Duodenal mucosa (tissue), 2 donors: ENCODE results near the gene POLR2J3.
"Not testable (repeated sequence)": the region's sequence is repeated elsewhere in the genome, so short reads cannot be mapped to it uniquely, and the experiment has no call there.

Source experiments
- H3K27ac ChIP-seq: one replicate; pipeline ENCODE4 v1.7.0; 2013; ENCODE audit warnings: low read depth, low read length
- H3K27me3 ChIP-seq, 2 donors: one replicate each; pipeline ENCODE4 v1.7.0; 2013; ENCODE audit warnings: low read length in 2 of 2, control low read depth in 1 of 2; ENCODE audit not compliant: insufficient read depth in 2 of 2, control insufficient read depth in 1 of 2
- H3K36me3 ChIP-seq, 2 donors: one replicate each; pipeline ENCODE4 v1.7.0; 2013; ENCODE audit warnings: low read length in 2 of 2, control low read depth in 1 of 2; ENCODE audit not compliant: insufficient read depth in 2 of 2, control insufficient read depth in 1 of 2
- H3K4me1 ChIP-seq, 2 donors: one replicate each; pipeline ENCODE4 v1.7.0; 2013; ENCODE audit warnings: low read length in 2 of 2, control low read depth in 1 of 2; ENCODE audit not compliant: insufficient read depth in 2 of 2, control insufficient read depth in 1 of 2
- H3K4me3 ChIP-seq, 2 donors: one replicate each; pipeline ENCODE4 v1.7.0; 2013; ENCODE audit warnings: low read length in 2 of 2, low read depth in 1 of 2
- H3K9ac ChIP-seq, 2 donors: one replicate each; pipeline ENCODE4 v1.7.0; 2013; ENCODE audit warnings: low read length in 2 of 2, low read depth in 1 of 2
- H3K9me3 ChIP-seq, 2 donors: one replicate each; pipeline ENCODE4 v1.7.0; 2013; ENCODE audit warnings: low read length in 2 of 2, control low read depth in 1 of 2; ENCODE audit not compliant: control insufficient read depth in 1 of 2

The POLR2J3 gene

DNA sequence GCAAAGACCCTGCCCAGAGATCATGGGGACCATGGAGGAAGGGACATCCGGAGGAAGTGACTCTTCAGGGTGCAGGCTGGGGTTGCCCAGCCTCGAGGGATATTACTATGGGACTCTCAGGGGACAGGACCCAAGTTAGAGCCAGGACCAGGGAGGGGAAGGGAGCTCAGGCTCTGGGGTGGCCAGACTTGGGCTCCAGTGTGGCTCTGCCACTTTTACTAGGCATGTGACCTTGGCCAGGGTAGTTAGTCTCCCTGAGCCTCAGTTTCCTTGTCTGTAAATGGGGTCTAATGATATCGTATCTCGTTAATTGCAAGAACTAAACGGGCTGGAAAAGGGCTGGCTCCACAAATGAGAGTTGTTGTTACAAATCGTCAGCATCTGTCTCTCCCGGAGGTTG lies 38.1 kb upstream of the POLR2J3 start:
- not testable (repeated sequence) for H3K9me3 ChIP-seq, H3K36me3 ChIP-seq, H3K27me3 ChIP-seq, H3K9ac ChIP-seq, H3K27ac ChIP-seq, H3K4me1 ChIP-seq, H3K4me3 ChIP-seq

DNA sequence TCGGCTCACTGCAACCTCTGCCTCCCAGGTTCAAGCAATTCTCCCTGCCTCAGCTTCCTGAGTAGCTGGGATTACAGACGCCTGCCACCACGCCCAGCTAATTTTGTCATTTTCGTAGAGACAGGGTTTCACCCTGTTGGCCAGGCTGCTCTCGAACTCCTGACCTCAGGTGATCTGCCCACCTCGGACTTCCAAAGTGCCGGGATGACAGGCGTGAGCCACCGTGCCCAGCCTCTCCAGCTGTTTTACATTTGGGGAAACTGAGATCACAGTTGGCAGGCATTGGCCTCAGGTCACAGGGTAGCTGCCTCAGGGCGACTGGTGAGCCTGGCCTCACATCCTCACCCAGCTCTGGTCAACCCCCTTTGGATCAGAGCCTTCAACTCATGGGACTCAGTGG lies 37.4 kb upstream of the POLR2J3 start:
- not testable (repeated sequence) for H3K4me1 ChIP-seq, H3K27me3 ChIP-seq, H3K27ac ChIP-seq, H3K4me3 ChIP-seq, H3K9me3 ChIP-seq, H3K36me3 ChIP-seq, H3K9ac ChIP-seq

DNA sequence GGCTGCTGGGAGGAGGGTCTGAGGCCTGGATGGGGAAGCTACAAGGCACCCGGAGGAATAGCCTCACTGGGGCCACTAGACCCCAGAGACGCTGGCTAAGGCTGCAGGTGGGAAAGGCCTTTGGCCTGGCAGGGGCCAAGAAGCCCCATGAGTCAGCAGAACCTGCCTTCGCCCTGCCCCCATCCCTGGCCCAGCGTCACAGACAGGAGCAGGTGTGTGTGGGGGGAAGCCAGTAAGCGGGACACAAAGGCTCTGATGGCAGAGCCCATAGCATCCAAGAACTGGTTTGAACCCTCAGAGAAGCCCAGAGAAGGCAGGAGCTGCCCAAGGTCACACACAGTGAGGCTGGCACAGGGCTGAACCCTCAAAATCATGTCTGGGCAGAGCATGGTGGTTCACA lies 34.5 kb upstream of the POLR2J3 start:
- H3K9ac ChIP-seq, H3K4me1 ChIP-seq, H3K27ac ChIP-seq, H3K27me3 ChIP-seq, H3K4me3 ChIP-seq, H3K9me3 ChIP-seq, H3K36me3 ChIP-seq: not testable (repeated sequence)

DNA sequence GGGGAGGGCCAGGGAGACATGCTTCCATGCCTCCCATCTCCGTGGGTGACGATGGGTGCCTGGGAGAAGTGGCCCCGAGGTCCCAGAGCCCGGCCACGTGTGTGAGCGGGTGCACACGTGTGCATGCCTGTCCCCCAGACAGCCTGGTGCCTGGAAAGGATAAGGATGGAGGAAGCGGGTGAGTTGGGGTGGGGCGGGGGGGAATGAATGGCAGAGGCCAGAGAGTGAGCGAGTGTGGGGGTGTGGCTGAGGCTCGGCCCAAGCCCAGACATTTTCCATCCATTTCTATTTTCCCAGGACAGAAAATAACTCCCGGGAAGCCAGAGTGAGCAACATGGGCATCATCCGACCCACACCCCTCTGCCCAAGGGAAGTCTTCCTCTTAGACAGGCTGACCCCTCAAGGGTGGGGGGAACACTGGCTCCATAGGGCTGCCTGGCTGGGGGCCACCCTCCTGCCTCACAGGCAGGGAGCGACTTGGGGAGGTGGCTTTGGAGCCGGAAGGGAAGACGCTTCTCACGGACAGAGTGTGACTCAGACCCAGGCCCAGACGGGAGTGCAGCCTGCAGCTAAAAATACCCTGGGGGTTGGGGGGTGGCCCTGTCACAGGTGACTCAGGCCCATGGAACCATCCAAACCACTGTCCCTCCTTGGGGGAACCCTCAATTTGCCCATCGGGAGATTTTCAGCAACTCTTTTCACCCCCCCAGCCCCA lies 32.2 kb upstream of the POLR2J3 start:
- H3K4me3 ChIP-seq, H3K4me1 ChIP-seq, H3K9me3 ChIP-seq, H3K9ac ChIP-seq, H3K36me3 ChIP-seq, H3K27ac ChIP-seq, H3K27me3 ChIP-seq: not testable (repeated sequence)

DNA sequence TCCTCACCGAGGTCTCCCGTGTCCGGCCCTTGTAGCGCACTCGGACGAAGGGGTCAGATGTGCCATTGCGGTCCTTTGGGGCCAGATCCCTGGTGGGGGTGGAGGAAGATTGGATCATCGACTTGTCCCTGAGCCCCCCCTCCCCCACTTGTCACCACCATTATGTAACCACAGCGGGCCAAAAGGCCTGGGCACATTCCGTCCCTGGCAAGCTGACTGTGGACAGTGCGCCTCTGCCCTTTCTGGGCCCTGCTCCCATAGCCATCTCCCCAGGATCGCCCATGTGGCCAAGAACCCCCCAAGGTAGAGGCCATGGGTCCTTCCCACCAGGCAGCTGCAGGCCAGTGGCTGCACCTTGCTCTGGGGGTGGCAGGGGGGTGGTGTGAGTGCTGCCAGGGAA lies 29.9 kb upstream of the POLR2J3 start:
- not testable (repeated sequence) for H3K9ac ChIP-seq, H3K4me1 ChIP-seq, H3K36me3 ChIP-seq, H3K9me3 ChIP-seq, H3K27ac ChIP-seq, H3K4me3 ChIP-seq, H3K27me3 ChIP-seq

DNA sequence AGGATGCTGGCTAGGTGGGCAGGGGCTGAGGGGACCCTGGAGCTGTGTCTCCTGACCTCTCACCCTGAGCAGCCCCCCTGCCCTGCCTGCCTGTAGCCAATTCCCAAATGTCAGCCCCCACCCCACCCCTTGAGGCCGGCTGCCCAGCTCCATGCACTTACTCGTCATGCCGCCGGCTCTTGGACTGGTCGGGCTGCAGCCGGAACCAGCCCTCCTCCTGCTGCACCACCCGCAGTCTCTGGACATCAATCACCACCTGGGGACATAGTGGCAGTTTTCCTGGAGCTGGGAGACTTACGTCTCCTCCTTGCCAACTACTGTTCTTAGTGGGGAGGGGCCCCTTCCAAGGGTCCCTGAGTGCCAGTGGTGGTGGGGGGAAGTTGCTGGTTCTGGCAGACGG lies 27.3 kb upstream of the POLR2J3 start:
- not testable (repeated sequence) for H3K4me1 ChIP-seq, H3K27ac ChIP-seq, H3K27me3 ChIP-seq, H3K9ac ChIP-seq, H3K36me3 ChIP-seq, H3K4me3 ChIP-seq, H3K9me3 ChIP-seq

DNA sequence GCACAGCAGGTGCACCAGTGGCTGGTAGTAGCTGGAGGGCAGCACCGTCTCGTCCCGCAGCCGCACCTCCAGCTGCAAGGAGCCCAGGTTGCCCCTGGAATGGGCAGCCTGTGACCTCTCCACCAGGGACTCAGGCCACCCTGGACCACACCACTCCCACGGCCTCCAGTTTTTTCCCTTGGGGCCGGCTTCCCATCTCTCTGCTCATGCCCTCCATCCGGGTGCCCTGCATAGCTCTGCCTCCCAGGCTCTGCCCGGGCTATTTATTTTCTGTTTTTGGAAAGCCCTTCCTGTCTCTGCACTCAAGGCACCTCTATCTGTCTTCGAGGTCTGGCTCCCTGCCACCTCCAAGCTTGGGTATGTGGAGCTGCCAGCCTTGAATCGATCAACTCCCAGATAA lies 23.7 kb upstream of the POLR2J3 start:
- H3K27me3 ChIP-seq, H3K9ac ChIP-seq, H3K4me1 ChIP-seq, H3K27ac ChIP-seq, H3K9me3 ChIP-seq, H3K4me3 ChIP-seq, H3K36me3 ChIP-seq: not testable (repeated sequence)

DNA sequence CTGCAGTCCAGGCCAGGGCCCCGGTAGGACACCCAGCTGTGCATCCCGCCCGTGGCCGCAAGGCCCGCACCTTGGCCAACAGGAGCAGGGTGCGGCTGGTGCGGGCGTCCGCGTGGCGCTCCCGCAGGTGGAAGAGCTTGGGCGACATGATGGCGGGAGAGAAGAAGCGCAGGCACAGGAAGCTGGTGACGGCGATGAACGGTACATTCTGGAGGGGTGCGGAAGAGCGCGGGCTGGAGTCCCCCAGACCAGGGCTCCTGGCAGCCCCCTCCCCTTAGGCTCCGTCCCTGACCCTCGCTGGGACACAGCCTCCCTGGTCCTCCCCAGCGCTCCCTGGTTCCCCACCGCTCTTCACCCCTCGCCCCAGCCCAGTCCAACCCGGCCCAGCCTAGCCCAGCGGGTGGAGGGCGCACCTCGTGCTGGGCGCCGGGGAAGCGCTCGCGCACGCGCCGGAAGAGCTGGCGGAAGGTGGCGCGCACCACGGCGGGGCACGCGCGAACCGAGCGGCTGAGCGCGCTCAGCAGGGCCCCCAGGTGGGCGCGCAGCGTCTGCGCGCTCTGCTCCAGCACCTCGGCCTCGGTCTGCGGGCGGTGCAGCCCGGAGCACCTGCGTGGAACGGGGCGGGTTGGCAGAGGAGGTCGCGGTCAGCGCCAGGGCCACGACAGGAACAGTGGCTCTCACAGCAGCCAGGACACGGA lies 21.4 kb upstream of the POLR2J3 start:
- not testable (repeated sequence) for H3K27ac ChIP-seq, H3K36me3 ChIP-seq, H3K9ac ChIP-seq, H3K4me3 ChIP-seq, H3K4me1 ChIP-seq, H3K27me3 ChIP-seq, H3K9me3 ChIP-seq

DNA sequence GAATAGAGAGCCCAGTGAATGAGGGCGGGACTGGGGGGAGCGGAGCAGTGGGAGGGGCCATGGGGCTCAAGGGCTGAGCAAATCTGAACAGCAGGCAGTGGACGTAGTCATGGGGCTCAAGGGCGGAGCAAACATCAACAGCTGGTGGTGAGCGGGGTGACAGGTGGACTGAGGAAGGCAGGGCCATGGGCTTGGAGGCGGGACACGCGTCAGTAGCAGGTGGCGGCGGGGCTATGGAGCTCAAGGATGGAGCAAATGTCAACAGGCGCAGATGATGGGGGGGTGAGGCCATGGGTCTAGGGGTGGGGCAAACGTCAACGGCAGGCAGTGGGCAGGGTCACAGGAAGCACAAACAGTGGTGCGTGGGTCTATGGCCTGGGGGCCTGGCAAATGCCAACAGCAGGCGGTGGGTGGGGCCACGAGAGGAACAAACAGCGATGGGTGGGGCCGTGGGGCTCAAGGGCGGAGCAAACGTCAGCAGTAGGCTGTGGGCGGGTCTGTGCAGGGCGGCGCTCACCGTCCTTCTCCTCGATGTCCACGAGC lies 20.2 kb upstream of the POLR2J3 start:
- H3K27me3 ChIP-seq, H3K4me3 ChIP-seq, H3K27ac ChIP-seq, H3K36me3 ChIP-seq, H3K9me3 ChIP-seq, H3K4me1 ChIP-seq, H3K9ac ChIP-seq: not testable (repeated sequence)

DNA sequence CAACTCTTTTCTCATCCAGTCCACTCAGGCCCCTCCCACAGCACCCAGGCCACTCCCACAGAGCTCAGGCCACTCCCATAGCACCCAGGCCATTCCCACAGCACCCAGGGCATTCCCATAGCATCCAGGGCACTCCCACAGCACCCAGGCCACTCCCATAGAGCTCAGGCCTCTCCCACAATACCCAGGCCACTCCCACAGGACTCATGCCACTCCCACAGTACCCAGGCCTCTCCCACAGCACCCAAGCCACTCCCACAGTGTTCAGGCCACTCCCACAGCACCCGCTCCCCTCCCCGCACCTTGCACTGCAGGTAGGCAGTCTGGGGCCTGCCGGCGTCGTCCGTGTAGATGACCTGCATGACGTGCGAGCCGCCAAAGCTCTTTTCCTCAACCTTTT lies 17.5 kb upstream of the POLR2J3 start:
- not testable (repeated sequence) for H3K36me3 ChIP-seq, H3K9ac ChIP-seq, H3K27me3 ChIP-seq, H3K27ac ChIP-seq, H3K4me1 ChIP-seq, H3K9me3 ChIP-seq, H3K4me3 ChIP-seq
